ENCODE measurements around the gene FES. TPM values are rescaled to one million over a fixed set of nuclear protein-coding genes. Genes with fewer than 3 reads are reported as not detected.

The FES gene
- total and polyA plus RNA-seq, 2 of the 13 experiments (the other 11 are each of a cell fraction or from before 2014, with no cell fraction given): 4.0 to 9.5 TPM

GRCh38 chr15:90855139-90855538, 29.2 kb upstream of the FES start (continued):
- TF ChIP-seq, protein P1, sequence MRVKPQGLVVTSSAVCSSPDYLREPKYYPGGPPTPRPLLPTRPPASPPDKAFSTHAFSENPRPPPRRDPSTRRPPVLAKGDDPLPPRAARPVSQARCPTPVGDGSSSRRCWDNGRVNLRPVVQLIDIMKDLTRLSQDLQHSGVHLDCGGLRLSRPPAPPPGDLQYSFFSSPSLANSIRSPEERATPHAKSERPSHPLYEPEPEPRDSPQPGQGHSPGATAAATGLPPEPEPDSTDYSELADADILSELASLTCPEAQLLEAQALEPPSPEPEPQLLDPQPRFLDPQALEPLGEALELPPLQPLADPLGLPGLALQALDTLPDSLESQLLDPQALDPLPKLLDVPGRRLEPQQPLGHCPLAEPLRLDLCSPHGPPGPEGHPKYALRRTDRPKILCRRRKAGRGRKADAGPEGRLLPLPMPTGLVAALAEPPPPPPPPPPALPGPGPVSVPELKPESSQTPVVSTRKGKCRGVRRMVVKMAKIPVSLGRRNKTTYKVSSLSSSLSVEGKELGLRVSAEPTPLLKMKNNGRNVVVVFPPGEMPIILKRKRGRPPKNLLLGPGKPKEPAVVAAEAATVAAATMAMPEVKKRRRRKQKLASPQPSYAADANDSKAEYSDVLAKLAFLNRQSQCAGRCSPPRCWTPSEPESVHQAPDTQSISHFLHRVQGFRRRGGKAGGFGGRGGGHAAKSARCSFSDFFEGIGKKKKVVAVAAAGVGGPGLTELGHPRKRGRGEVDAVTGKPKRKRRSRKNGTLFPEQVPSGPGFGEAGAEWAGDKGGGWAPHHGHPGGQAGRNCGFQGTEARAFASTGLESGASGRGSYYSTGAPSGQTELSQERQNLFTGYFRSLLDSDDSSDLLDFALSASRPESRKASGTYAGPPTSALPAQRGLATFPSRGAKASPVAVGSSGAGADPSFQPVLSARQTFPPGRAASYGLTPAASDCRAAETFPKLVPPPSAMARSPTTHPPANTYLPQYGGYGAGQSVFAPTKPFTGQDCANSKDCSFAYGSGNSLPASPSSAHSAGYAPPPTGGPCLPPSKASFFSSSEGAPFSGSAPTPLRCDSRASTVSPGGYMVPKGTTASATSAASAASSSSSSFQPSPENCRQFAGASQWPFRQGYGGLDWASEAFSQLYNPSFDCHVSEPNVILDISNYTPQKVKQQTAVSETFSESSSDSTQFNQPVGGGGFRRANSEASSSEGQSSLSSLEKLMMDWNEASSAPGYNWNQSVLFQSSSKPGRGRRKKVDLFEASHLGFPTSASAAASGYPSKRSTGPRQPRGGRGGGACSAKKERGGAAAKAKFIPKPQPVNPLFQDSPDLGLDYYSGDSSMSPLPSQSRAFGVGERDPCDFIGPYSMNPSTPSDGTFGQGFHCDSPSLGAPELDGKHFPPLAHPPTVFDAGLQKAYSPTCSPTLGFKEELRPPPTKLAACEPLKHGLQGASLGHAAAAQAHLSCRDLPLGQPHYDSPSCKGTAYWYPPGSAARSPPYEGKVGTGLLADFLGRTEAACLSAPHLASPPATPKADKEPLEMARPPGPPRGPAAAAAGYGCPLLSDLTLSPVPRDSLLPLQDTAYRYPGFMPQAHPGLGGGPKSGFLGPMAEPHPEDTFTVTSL (CRISPR knock-in tag; IDR thresholded peaks at IDR 0.05; ENCODE audit: borderline replicate concordance): no peak
- TF ChIP-seq RFXAP (CRISPR knock-in tag; IDR thresholded peaks at IDR 0.05; ENCODE audit: borderline replicate concordance) (no peak), RARA (CRISPR knock-in tag; IDR thresholded peaks at IDR 0.05) (no peak), HHEX (CRISPR knock-in tag; IDR thresholded peaks at IDR 0.05) (no peak), GATAD2A (CRISPR knock-in tag; IDR thresholded peaks at IDR 0.05) (no peak), HNF4A (CRISPR knock-in tag; IDR thresholded peaks at IDR 0.05) (peak; percentile 76), MED8 (CRISPR knock-in tag; IDR thresholded peaks at IDR 0.05; ENCODE audit: insufficient replicate concordance) (no peak), ZNF546 (CRISPR knock-in tag; conservative IDR thresholded peaks at IDR 0.05) (no peak), ZSCAN20 (CRISPR knock-in tag; IDR thresholded peaks at IDR 0.05; ENCODE audit: borderline replicate concordance) (no peak), MLXIP (CRISPR knock-in tag; IDR thresholded peaks at IDR 0.05; ENCODE audit: borderline replicate concordance) (no peak), SP4 (CRISPR knock-in tag; IDR thresholded peaks at IDR 0.05) (no peak), ZBTB3 (CRISPR knock-in tag; IDR thresholded peaks at IDR 0.05; ENCODE audit: borderline replicate concordance, low read depth) (no peak), NFKB2 (CRISPR knock-in tag; IDR thresholded peaks at IDR 0.05; ENCODE audit: borderline replicate concordance) (no peak), ZNF773 (CRISPR knock-in tag; IDR thresholded peaks at IDR 0.05; ENCODE audit: borderline replicate concordance) (no peak), HNF4G (IDR thresholded peaks at IDR 0.05; ENCODE audit: borderline replicate concordance, low read depth, low read length) (peak; percentile 57; the same call in 1 of the 2 replicates), HNF4G (CRISPR knock-in tag; IDR thresholded peaks at IDR 0.05; ENCODE audit: borderline replicate concordance, low read depth) (no peak), KDM1A (CRISPR knock-in tag; IDR thresholded peaks at IDR 0.05) (0 out of 2 replicates have a peak, but pooled peaks have one; percentile 10), RXRB (CRISPR knock-in tag; IDR thresholded peaks at IDR 0.05; ENCODE audit: borderline replicate concordance) (0 out of 2 replicates have a peak, but pooled peaks have one; percentile 37), GLI4 (CRISPR knock-in tag; IDR thresholded peaks at IDR 0.05; ENCODE audit: borderline replicate concordance) (no peak), U2AF1 (optimal IDR thresholded peaks at IDR 0.05; ENCODE audit: low read depth, low read length) (no peak), ZNF367 (CRISPR knock-in tag; IDR thresholded peaks at IDR 0.05; ENCODE audit: borderline replicate concordance) (no peak), ZSCAN31 (CRISPR knock-in tag; IDR thresholded peaks at IDR 0.05; ENCODE audit: low read depth) (no peak)
- TF ChIP-seq, protein P2, sequence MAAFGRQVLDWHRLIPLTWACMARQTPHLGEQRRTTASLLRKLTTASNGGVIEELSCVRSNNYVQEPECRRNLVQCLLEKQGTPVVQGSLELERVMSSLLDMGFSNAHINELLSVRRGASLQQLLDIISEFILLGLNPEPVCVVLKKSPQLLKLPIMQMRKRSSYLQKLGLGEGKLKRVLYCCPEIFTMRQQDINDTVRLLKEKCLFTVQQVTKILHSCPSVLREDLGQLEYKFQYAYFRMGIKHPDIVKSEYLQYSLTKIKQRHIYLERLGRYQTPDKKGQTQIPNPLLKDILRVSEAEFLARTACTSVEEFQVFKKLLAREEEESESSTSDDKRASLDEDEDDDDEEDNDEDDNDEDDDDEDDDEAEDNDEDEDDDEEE (CRISPR knock-in tag; IDR thresholded peaks at IDR 0.05): no peak

All from HepG2 (cell line).